ENCODE results near the gene CCT2. TPM values are rescaled to one million over a fixed set of nuclear protein-coding genes. Genes with fewer than 3 reads are reported as not detected.

The CCT2 gene
- total and polyA plus RNA-seq, 2 of the 4 experiments (the other 2 are of a cell fraction), result 194 to 651 TPM

DNA sequence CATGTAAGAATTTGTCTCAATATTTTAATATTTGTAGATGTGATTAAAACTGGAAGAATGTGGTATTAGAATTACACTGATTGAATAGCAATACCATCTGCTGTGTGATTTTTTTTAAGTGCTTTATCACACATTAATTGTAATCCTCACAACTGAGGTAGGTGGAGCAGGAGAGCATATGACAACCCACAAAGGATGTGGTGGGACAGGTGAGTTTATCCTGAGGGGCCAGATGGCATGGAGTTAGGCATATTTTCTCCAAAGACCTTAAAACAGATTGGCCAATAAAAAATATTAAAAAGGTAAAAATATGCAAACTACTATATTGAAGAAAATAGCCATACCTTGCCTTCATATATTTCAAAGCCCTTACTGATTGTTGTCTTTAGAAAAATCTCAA, 17.7 kb downstream of the CCT2 start:
- BruUV-seq (replicated peaks), result no TSS peak
- Histone ChIP-seq H3K4me1 (ENCODE audit: control insufficient read depth, insufficient read depth, low read length) (no peaks in the 10 kb centered on the region), H4K5ac (ENCODE audit: low read depth, low read length) (no peak overlapping the region), H3K9me3 (ENCODE audit: control insufficient read depth, insufficient read depth, low read length) (0 out of 2 replicates have a peak, but pooled peaks cover 2% of the 10 kb centered on the region), H4K91ac (ENCODE audit: insufficient read depth, low read depth, low read length) (no peak overlapping the region), H2BK15ac (ENCODE audit: low read depth, low read length) (no peak overlapping the region), H4K20me1 (ENCODE audit: insufficient read depth, low read length) (no peaks in the 10 kb centered on the region), H3K79me1 (ENCODE audit: low read depth in 1 of 2, low read length in 2 of 2) (no peaks in the 10 kb centered on the region; a peak in 1 of 4 replicates), H3K27me3 (ENCODE audit: control insufficient read depth, insufficient read depth, low read length) (no peaks in the 10 kb centered on the region), H3K4me3 (ENCODE audit: insufficient read depth, low read depth, low read length) (no peak overlapping the region), H3K4me2 (ENCODE audit: low read depth, low read length) (no peak overlapping the region), H3K18ac (ENCODE audit: low read depth, low read length) (no peak overlapping the region), H3K4ac (ENCODE audit: low read depth, low read length) (no peak overlapping the region), H2AK5ac (ENCODE audit: low read depth, low read length) (no peak overlapping the region), H3K27ac (ENCODE audit: insufficient read depth, low read length) (no peak overlapping the region), H2AK9ac (replicated peaks; ENCODE audit: low read depth, low read length, poor library complexity) (no peak overlapping the region), H2BK120ac (ENCODE audit: low read depth, low read length) (no peak overlapping the region), H3K36me3 (ENCODE audit: control insufficient read depth, insufficient read depth, low read length) (peaks cover 33% of the 10 kb centered on the region), H3K9ac (ENCODE audit: low read depth, low read length) (no peak overlapping the region), H2BK20ac (ENCODE audit: low read depth, low read length) (no peak overlapping the region), H2BK5ac (ENCODE audit: low read depth, low read length, poor library complexity, severe bottlenecking) (no peak overlapping the region), H4K8ac (ENCODE audit: low read depth in 2 of 2, low read length in 2 of 2) (no peak overlapping the region), H2AFZ (replicated peaks; ENCODE audit: low read length, poor library complexity) (no peak overlapping the region), H3K56ac (ENCODE audit: extremely low read depth, insufficient read depth, low read length) (no peak overlapping the region), H3K23ac (ENCODE audit: low read depth, low read length) (no peak overlapping the region), H3K14ac (replicated peaks; ENCODE audit: low read depth, low read length) (no peak overlapping the region), H3K9me1 (ENCODE audit: insufficient read depth, low read length) (no peaks in the 10 kb centered on the region)
- in situ Hi-C loops (cut with MboI; ENCODE audit: low sequenced_read_pairs) (no loop called here), intact Hi-C loops (cut with micrococcal nuclease) (loop anchor here (10.0 kb wide), 1 partner anchor 132 kb away; the partner anchor contains the start of gene RAB3IP), dilution Hi-C loops (cut with HindIII; ENCODE audit: low sequenced_read_pairs, unreplicated experiment) (no loop called here)
- no peak for DNase-seq
- ChIA-PET POLR2A (ENCODE audit: unreplicated experiment) (no interaction called here), CTCF (no interaction called here)
- no peak for ATAC-seq (ENCODE audit: low read depth)
- no peak for TF ChIP-seq CEBPB (IDR thresholded peaks at IDR 0.05; ENCODE audit: low read depth, low read length)
- TF ChIP-seq MAFK (IDR thresholded peaks at IDR 0.05; ENCODE audit: low read depth, low read length), result no peak
- TF ChIP-seq NFE2L2 (IDR thresholded peaks at IDR 0.05; ENCODE audit: low read depth, low read length), result no peak
- TF ChIP-seq SMC3 (IDR thresholded peaks at IDR 0.05; ENCODE audit: low read depth, low read length), result no peak
- no peak for TF ChIP-seq RCOR1 (IDR thresholded peaks at IDR 0.05; ENCODE audit: insufficient replicate concordance, low read length)
- TF ChIP-seq BHLHE40 (IDR thresholded peaks at IDR 0.05; ENCODE audit: low read depth, low read length), result no peak
- no peak for TF ChIP-seq POLR2A (IDR thresholded peaks at IDR 0.05; ENCODE audit: low read depth, low read length)
- TF ChIP-seq, protein P1, sequence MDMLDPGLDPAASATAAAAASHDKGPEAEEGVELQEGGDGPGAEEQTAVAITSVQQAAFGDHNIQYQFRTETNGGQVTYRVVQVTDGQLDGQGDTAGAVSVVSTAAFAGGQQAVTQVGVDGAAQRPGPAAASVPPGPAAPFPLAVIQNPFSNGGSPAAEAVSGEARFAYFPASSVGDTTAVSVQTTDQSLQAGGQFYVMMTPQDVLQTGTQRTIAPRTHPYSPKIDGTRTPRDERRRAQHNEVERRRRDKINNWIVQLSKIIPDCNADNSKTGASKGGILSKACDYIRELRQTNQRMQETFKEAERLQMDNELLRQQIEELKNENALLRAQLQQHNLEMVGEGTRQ (IDR thresholded peaks at IDR 0.05; ENCODE audit: low read depth, low read length), result no peak
- TF ChIP-seq, protein P2, sequence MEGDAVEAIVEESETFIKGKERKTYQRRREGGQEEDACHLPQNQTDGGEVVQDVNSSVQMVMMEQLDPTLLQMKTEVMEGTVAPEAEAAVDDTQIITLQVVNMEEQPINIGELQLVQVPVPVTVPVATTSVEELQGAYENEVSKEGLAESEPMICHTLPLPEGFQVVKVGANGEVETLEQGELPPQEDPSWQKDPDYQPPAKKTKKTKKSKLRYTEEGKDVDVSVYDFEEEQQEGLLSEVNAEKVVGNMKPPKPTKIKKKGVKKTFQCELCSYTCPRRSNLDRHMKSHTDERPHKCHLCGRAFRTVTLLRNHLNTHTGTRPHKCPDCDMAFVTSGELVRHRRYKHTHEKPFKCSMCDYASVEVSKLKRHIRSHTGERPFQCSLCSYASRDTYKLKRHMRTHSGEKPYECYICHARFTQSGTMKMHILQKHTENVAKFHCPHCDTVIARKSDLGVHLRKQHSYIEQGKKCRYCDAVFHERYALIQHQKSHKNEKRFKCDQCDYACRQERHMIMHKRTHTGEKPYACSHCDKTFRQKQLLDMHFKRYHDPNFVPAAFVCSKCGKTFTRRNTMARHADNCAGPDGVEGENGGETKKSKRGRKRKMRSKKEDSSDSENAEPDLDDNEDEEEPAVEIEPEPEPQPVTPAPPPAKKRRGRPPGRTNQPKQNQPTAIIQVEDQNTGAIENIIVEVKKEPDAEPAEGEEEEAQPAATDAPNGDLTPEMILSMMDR (conservative IDR thresholded peaks at IDR 0.05; ENCODE audit: low read depth, low read length), result no peak
- TF ChIP-seq RFX5 (IDR thresholded peaks at IDR 0.05; ENCODE audit: low read depth, low read length), result no peak
- no peak for TF ChIP-seq MAZ (IDR thresholded peaks at IDR 0.05; ENCODE audit: borderline replicate concordance, low read depth, low read length)
- TF ChIP-seq MXI1 (IDR thresholded peaks at IDR 0.05; ENCODE audit: borderline replicate concordance, low read depth, low read length), result no peak
- TF ChIP-seq ELK1 (IDR thresholded peaks at IDR 0.05; ENCODE audit: borderline replicate concordance, low read depth, low read length), result no peak
- TF ChIP-seq FOS (IDR thresholded peaks at IDR 0.05; ENCODE audit: low read depth, low read length), result no peak
- TF ChIP-seq RAD21 (IDR thresholded peaks at IDR 0.05; ENCODE audit: low read length), result no peak
- TF ChIP-seq CHD1 (IDR thresholded peaks at IDR 0.05; ENCODE audit: low read depth, low read length), result no peak
